Measurements from ENCODE around the gene CLBA1.

CLBA1 gene

GRCh38 chr14:104972301-104973134 is 13.1 kb upstream of the CLBA1 start:
- Histone ChIP-seq H3K79me2 (ENCODE audit: low read length) (no peaks in the 10 kb centered on the region), H4K20me1 (ENCODE audit: insufficient read depth, low read length) (no peaks in the 10 kb centered on the region)

DNA sequence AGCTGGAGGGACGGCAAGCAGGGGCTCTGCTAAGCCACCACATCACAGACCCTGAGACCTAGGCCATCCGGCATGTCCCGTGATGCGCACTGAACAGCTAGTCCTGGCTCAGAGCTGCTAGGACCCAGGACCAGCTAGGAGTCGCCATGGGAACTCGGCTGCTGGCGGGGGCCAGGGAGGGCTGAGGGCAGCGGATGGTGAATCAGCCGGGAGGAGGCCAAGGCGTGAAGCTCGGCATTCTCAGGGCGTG is 12.5 kb upstream of the CLBA1 start:
- Histone ChIP-seq H2AFZ (ENCODE audit: low read depth, low read length) (no peak overlapping the region), H3K9ac (ENCODE audit: low read length) (no peak overlapping the region)

More at GRCh38 chr14:104972301-104973134, 13.1 kb upstream of the CLBA1 start:
- no peak overlapping the region for H3K4me3 ChIP-seq (ENCODE audit: low read length)
- H3K27ac ChIP-seq (ENCODE audit: low read length) = no peak overlapping the region
- TF ChIP-seq CTCF (IDR thresholded peaks at IDR 0.05; ENCODE audit: low read depth, low read length) (no peak), EZH2phosphoT487 (IDR thresholded peaks at IDR 0.05; ENCODE audit: low read depth) (no peak)
- H2AFZ ChIP-seq (ENCODE audit: low read depth, low read length) = no peak overlapping the region
- H3K4me2 ChIP-seq (ENCODE audit: low read length) = no peak overlapping the region
- H3K9me3 ChIP-seq (ENCODE audit: insufficient read depth, low read length) = no peaks in the 10 kb centered on the region
- no peaks in the 10 kb centered on the region for H3K36me3 ChIP-seq (replicated peaks; ENCODE audit: low read depth, low read length)
- H3K9ac ChIP-seq (ENCODE audit: low read length) = no peak overlapping the region
- H3K4me1 ChIP-seq (ENCODE audit: low read length) = peaks cover 9% of the 10 kb centered on the region
- H3K27me3 ChIP-seq (ENCODE audit: low read depth, low read length) = peaks cover 11% of the 10 kb centered on the region

DNA sequence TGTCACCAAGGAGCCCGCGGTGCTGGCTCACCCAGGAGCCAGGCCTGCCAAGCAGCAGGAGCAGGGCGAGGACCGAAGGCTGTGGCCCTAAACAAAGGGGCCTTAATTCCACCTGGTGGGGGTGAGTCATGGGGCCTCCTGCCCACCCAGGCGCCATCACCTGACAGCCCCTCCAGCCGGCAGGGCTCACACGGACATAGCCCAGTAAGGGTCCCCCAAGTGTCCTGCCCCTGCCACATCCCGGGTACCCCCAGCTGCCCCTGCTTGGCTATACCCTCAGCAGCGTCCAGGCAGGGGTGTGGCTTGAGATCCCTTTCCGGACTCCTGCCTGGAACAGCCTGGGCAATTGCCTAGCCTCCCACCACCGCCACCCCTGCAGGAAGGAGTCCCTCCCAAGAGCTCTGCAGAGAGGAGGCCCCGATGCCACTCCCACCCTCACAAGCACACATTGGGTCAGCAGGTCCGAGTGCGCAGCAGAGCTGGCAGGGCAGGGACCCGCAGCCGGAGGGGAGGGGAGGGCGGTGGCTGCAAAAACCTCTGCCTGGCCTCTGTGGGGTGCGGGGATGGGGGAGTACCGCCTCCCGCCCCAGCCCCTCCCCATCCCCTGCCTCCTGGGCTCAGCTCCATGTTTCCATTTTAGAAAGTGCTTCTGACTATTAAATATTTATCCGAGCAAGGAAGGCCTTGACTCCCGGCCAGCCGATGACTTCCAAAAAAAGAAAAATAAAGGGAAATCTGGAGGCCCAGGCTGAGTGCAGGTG is 12.0 kb upstream of the CLBA1 start:
- H3K4me1 ChIP-seq (ENCODE audit: low read length) = peaks cover 2% of the 10 kb centered on the region
- H3K27me3 ChIP-seq (ENCODE audit: low read depth, low read length) = 0 out of 2 replicates have a peak, but pooled peaks cover 5% of the 10 kb centered on the region
- H3K27ac ChIP-seq (ENCODE audit: low read length) = no peak overlapping the region
- H3K36me3 ChIP-seq (replicated peaks; ENCODE audit: low read depth, low read length) = no peaks in the 10 kb centered on the region
- H4K20me1 ChIP-seq (ENCODE audit: insufficient read depth, low read length) = no peaks in the 10 kb centered on the region
- H3K79me2 ChIP-seq (ENCODE audit: low read length) = no peaks in the 10 kb centered on the region
- no peak overlapping the region for H3K4me2 ChIP-seq (ENCODE audit: low read length)
- H2AFZ ChIP-seq (ENCODE audit: low read depth, low read length) = no peak overlapping the region
- no peaks in the 10 kb centered on the region for H3K9me3 ChIP-seq (ENCODE audit: insufficient read depth, low read length)
- H3K9ac ChIP-seq (ENCODE audit: low read length) = no peak overlapping the region
- TF ChIP-seq CTCF (IDR thresholded peaks at IDR 0.05; ENCODE audit: low read depth, low read length) (no peak), EZH2phosphoT487 (IDR thresholded peaks at IDR 0.05; ENCODE audit: low read depth) (no peak)
- no peak overlapping the region for H3K4me3 ChIP-seq (ENCODE audit: low read length)

More for the DNA sequence above, 12.5 kb upstream of the CLBA1 start:
- Histone ChIP-seq H3K36me3 (replicated peaks; ENCODE audit: low read depth, low read length) (no peaks in the 10 kb centered on the region), H3K4me2 (ENCODE audit: low read length) (no peak overlapping the region), H3K4me3 (ENCODE audit: low read length) (no peak overlapping the region), H3K4me1 (ENCODE audit: low read length) (peaks cover 7% of the 10 kb centered on the region), H3K79me2 (ENCODE audit: low read length) (no peaks in the 10 kb centered on the region), H3K27me3 (ENCODE audit: low read depth, low read length) (peaks cover 10% of the 10 kb centered on the region), H3K27ac (ENCODE audit: low read length) (no peak overlapping the region), H3K9me3 (ENCODE audit: insufficient read depth, low read length) (no peaks in the 10 kb centered on the region), H4K20me1 (ENCODE audit: insufficient read depth, low read length) (no peaks in the 10 kb centered on the region)
- TF ChIP-seq EZH2phosphoT487 (IDR thresholded peaks at IDR 0.05; ENCODE audit: low read depth) = no peak
- TF ChIP-seq CTCF (IDR thresholded peaks at IDR 0.05; ENCODE audit: low read depth, low read length) = no peak

DNA sequence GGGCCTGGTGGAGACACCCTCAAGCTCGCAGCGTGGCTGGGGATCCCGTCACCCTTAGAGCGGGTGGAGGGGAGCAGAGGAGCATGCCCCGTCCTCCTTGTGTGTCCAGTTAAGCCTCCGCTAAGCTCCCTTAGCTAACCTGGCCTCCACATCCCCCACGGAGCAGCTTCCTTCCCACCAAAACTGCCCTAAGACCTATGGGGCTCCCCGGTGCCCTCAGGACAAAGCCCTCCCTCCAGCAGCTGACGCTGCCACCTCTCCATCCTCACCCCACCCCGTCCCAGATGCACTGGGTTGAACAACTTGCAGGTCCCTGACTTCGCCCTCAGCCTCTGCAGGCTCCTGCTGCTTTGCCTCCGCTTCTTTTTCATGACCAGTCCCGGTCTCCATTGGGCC is 11.4 kb upstream of the CLBA1 start:
- Histone ChIP-seq H2AFZ (ENCODE audit: low read depth, low read length) (no peak overlapping the region), H3K9me3 (ENCODE audit: insufficient read depth, low read length) (no peaks in the 10 kb centered on the region), H3K79me2 (ENCODE audit: low read length) (no peaks in the 10 kb centered on the region), H3K4me3 (ENCODE audit: low read length) (no peak overlapping the region), H3K4me2 (ENCODE audit: low read length) (no peak overlapping the region), H4K20me1 (ENCODE audit: insufficient read depth, low read length) (no peaks in the 10 kb centered on the region), H3K4me1 (ENCODE audit: low read length) (peaks cover 2% of the 10 kb centered on the region; the same call in 1 of the 2 replicates), H3K9ac (ENCODE audit: low read length) (no peak overlapping the region), H3K27me3 (ENCODE audit: low read depth, low read length) (0 out of 2 replicates have a peak, but pooled peaks cover 1% of the 10 kb centered on the region), H3K36me3 (replicated peaks; ENCODE audit: low read depth, low read length) (no peaks in the 10 kb centered on the region), H3K27ac (ENCODE audit: low read length) (no peak overlapping the region)
- TF ChIP-seq EZH2phosphoT487 (IDR thresholded peaks at IDR 0.05; ENCODE audit: low read depth) = no peak
